GM23338 (cell line): ENCODE measurements around the gene SRR.

Experiments
- EZH2 ChIP-seq: fragments of 200-600 bp; sonication (generic); IDR thresholded peaks from one replicate; pipeline ENCODE4 v1.8.0; 2017; ENCODE audit warnings: antibody characterized with exemption, mild to moderate bottlenecking, low read depth; ENCODE audit not compliant: unreplicated experiment
- EZH2phosphoT487 ChIP-seq: fragments of 200-600 bp; sonication (generic); IDR thresholded peaks from one replicate; pipeline ENCODE4 v1.8.1; 2018; ENCODE audit warnings: antibody characterized with exemption; ENCODE audit not compliant: unreplicated experiment
- POLR2AphosphoS5 ChIP-seq: IDR thresholded peaks from 2 replicates; pipeline ENCODE4 v1.6.1; 2016; ENCODE audit warnings: antibody characterized with exemption, low read depth
- TF ChIP-seq, protein P1 (sequence below), 2 experiments: fragments of 200-600 bp in 1 of 2; sonication (generic) in 1 of 2; conservative IDR thresholded peaks; 2 replicates each; pipeline versions ENCODE4 v1.5.1 to v1.6.1; 2016 to 2017; ENCODE audit warnings: antibody characterized with exemption in 2 of 2, low read depth in 2 of 2, mild to moderate bottlenecking in 2 of 2, moderate library complexity in 1 of 2
- TF ChIP-seq, protein P2 (sequence below): IDR thresholded peaks from one replicate; pipeline ENCODE4 v1.6.1; 2018; ENCODE audit warnings: antibody characterized with exemption; ENCODE audit not compliant: unreplicated experiment

DNA sequence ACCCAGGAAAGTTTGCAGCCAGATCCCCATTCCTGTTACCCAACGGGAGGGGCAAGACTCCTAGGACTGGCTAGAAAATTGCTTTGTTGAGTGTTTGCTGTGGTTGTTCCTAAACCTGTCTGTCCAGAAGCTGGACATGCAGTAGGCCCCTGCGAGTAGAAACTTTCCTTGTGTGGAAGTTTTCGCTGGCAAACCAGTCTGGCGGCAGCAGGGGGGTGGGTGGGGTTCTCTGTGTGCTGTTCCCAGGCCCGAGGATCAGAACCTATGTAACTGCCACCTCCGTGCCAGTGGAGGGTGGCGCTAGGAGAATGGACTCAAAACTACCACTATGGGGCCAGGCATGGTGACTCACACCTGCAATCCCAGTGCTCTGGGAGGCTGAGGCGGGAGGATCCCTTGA, 42.7 kb downstream of the SRR start:
- TF ChIP-seq, protein P1, sequence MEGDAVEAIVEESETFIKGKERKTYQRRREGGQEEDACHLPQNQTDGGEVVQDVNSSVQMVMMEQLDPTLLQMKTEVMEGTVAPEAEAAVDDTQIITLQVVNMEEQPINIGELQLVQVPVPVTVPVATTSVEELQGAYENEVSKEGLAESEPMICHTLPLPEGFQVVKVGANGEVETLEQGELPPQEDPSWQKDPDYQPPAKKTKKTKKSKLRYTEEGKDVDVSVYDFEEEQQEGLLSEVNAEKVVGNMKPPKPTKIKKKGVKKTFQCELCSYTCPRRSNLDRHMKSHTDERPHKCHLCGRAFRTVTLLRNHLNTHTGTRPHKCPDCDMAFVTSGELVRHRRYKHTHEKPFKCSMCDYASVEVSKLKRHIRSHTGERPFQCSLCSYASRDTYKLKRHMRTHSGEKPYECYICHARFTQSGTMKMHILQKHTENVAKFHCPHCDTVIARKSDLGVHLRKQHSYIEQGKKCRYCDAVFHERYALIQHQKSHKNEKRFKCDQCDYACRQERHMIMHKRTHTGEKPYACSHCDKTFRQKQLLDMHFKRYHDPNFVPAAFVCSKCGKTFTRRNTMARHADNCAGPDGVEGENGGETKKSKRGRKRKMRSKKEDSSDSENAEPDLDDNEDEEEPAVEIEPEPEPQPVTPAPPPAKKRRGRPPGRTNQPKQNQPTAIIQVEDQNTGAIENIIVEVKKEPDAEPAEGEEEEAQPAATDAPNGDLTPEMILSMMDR (conservative IDR thresholded peaks at IDR 0.05; ENCODE audit: low read depth in 2 of 2): no peak
- TF ChIP-seq POLR2AphosphoS5: no peak
- TF ChIP-seq, protein P2, sequence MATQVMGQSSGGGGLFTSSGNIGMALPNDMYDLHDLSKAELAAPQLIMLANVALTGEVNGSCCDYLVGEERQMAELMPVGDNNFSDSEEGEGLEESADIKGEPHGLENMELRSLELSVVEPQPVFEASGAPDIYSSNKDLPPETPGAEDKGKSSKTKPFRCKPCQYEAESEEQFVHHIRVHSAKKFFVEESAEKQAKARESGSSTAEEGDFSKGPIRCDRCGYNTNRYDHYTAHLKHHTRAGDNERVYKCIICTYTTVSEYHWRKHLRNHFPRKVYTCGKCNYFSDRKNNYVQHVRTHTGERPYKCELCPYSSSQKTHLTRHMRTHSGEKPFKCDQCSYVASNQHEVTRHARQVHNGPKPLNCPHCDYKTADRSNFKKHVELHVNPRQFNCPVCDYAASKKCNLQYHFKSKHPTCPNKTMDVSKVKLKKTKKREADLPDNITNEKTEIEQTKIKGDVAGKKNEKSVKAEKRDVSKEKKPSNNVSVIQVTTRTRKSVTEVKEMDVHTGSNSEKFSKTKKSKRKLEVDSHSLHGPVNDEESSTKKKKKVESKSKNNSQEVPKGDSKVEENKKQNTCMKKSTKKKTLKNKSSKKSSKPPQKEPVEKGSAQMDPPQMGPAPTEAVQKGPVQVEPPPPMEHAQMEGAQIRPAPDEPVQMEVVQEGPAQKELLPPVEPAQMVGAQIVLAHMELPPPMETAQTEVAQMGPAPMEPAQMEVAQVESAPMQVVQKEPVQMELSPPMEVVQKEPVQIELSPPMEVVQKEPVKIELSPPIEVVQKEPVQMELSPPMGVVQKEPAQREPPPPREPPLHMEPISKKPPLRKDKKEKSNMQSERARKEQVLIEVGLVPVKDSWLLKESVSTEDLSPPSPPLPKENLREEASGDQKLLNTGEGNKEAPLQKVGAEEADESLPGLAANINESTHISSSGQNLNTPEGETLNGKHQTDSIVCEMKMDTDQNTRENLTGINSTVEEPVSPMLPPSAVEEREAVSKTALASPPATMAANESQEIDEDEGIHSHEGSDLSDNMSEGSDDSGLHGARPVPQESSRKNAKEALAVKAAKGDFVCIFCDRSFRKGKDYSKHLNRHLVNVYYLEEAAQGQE: no peak
- no peak for TF ChIP-seq EZH2
- no peak for TF ChIP-seq EZH2phosphoT487
